Gastroesophageal sphincter (tissue), 4 donors: ENCODE data around the gene CCDC88C. TPM values are rescaled to one million over a fixed set of nuclear protein-coding genes. Genes with fewer than 3 reads are reported as not detected.

Source experiments
- ATAC-seq: fragments of 150-250 bp; one replicate; pipeline ENCODE4 v1.9.1; 2016; ENCODE audit warnings: mild to moderate bottlenecking, moderate library complexity
- H3K27ac ChIP-seq, 4 donors: fragments of 200-600 bp; sonication (generic) in 3 of 4; 1 replicate in 3 of 4; 2 replicates in 1 of 4; pipeline ENCODE4 v1.5.1; 2016 to 2019
- H3K27me3 ChIP-seq: fragments of 200-600 bp; sonication (generic); one replicate; pipeline ENCODE4 v1.5.1; 2019
- H3K36me3 ChIP-seq, 2 donors: fragments of 200-600 bp; sonication (generic); one replicate each; pipeline ENCODE4 v1.5.1; 2019; ENCODE audit warnings: control low read depth in 1 of 2
- H3K4me1 ChIP-seq, 3 donors: fragments of 200-600 bp; sonication (generic); 1 replicate in 2 of 3; 2 replicates in 1 of 3; pipeline ENCODE4 v1.5.1; 2016 to 2019; ENCODE audit warnings: control low read depth in 2 of 3
- H3K4me3 ChIP-seq, 2 donors: fragments of 200-600 bp; sonication (generic); one replicate each; pipeline ENCODE4 v1.5.1; 2019; ENCODE audit warnings: mild to moderate bottlenecking in 1 of 2, moderate library complexity in 1 of 2
- H3K9me3 ChIP-seq, 3 donors: fragments of 200-600 bp; sonication (generic); one replicate each; pipeline ENCODE4 v1.5.1; 2017 to 2019; ENCODE audit warnings: control low read depth in 2 of 3
- EP300 ChIP-seq: sonication (generic); formaldehyde crosslinking; IDR thresholded peaks from one replicate; pipeline ENCODE4 v1.6.1; 2017; ENCODE audit warnings: antibody characterized with exemption, mild to moderate bottlenecking
- POLR2A ChIP-seq, 2 donors: fragments of 450-650 bp; IDR thresholded peaks; one replicate each; pipeline ENCODE4 v1.6.1; 2017; ENCODE audit warnings: antibody characterized with exemption in 2 of 2, mild to moderate bottlenecking in 2 of 2, moderate library complexity in 1 of 2
- POLR2AphosphoS5 ChIP-seq: sonication (generic); formaldehyde crosslinking; IDR thresholded peaks from one replicate; pipeline ENCODE4 v1.6.1; 2017; ENCODE audit warnings: antibody characterized with exemption
- WGBS, 2 donors: methylation state at CpG; one replicate each; pipeline ENCODE4 v1.1.5; 2018; ENCODE audit warnings: low coverage in 1 of 2; 5-methylcytosine and 5-hydroxymethylcytosine counted together
- total RNA-seq, 4 donors: library from RNA; depleted of rRNA; stranded (reverse); fragments of >200 nt; gene quantifications; one replicate each; pipeline ENCODE4 v1.1.0, GENCODE V29; 2016
- TF ChIP-seq, protein P1 (sequence below), 4 experiments: fragments of 200-600 bp in 2 of 4; fragments of 450-650 bp in 2 of 4; sonication (generic) in 1 of 4; IDR thresholded peaks; one replicate each; pipeline ENCODE4 v1.5.1; 2017 to 2019; ENCODE audit warnings: antibody characterized with exemption in 4 of 4, mild to moderate bottlenecking in 2 of 4, moderate library complexity in 2 of 4

The CCDC88C gene
- total RNA-seq, 4 donors from 2014 or later = 2.0 to 10.1 (median 4.9) TPM

DNA sequence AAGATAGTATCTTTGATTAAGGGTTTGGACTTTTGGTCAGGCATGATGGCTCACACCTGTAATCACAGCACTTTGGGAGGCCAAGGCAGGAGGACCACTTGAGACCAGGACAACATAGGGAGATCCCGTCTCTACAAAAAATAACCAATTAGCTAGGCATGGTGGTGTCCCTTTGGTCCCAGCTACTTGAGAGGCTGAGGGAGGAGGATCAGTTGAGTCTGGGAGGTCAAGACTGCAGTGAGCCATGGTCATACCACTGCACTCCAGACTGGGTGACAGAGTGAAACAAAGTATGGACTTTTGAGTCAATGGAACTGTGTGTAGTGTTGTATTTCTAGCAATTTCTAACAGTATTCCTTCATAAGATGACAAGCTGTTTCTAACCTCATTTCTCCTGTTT, 38.7 kb upstream of the CCDC88C start:
- Histone ChIP-seq H3K27me3 (no peaks in the 10 kb centered on the region), H3K36me3 (peaks cover 8 to 66% of the 10 kb centered on the region in 2 donors), H3K4me3 (no peak overlapping the region), H3K27ac (no peak overlapping the region), H3K4me1 (no peaks in the 10 kb centered on the region), H3K9me3 (no peaks in the 10 kb centered on the region)
- no peak for TF ChIP-seq POLR2AphosphoS5
- no peak for TF ChIP-seq EP300
- TF ChIP-seq, protein P1, sequence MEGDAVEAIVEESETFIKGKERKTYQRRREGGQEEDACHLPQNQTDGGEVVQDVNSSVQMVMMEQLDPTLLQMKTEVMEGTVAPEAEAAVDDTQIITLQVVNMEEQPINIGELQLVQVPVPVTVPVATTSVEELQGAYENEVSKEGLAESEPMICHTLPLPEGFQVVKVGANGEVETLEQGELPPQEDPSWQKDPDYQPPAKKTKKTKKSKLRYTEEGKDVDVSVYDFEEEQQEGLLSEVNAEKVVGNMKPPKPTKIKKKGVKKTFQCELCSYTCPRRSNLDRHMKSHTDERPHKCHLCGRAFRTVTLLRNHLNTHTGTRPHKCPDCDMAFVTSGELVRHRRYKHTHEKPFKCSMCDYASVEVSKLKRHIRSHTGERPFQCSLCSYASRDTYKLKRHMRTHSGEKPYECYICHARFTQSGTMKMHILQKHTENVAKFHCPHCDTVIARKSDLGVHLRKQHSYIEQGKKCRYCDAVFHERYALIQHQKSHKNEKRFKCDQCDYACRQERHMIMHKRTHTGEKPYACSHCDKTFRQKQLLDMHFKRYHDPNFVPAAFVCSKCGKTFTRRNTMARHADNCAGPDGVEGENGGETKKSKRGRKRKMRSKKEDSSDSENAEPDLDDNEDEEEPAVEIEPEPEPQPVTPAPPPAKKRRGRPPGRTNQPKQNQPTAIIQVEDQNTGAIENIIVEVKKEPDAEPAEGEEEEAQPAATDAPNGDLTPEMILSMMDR (IDR thresholded peaks at IDR 0.05) = no peak
- no peak for TF ChIP-seq POLR2A (IDR thresholded peaks at IDR 0.05)
- no peak for ATAC-seq
- WGBS, 2 donors = 100% methylated on average over 1 of the region's 1 CpG; no CpG with 5 or more reads in 1 of the 2 donors

GRCh38 chr14:91454580-91454979, 37.0 kb upstream of the CCDC88C start:
- TF ChIP-seq EP300 (no peak), POLR2A (IDR thresholded peaks at IDR 0.05) (no peak)
- TF ChIP-seq, protein P1 (IDR thresholded peaks at IDR 0.05) = no peak
- no peak overlapping the region for H3K27ac ChIP-seq
- peaks cover 4 to 49% of the 10 kb centered on the region in 2 donors for H3K36me3 ChIP-seq
- H3K4me3 ChIP-seq = no peak overlapping the region
- WGBS, 2 donors = 100% methylated on average over 1 to 2 of the region's 3 CpGs
- no peaks in the 10 kb centered on the region for H3K9me3 ChIP-seq
- no peak for ATAC-seq
- H3K27me3 ChIP-seq = no peaks in the 10 kb centered on the region
- H3K4me1 ChIP-seq = no peaks in the 10 kb centered on the region

DNA sequence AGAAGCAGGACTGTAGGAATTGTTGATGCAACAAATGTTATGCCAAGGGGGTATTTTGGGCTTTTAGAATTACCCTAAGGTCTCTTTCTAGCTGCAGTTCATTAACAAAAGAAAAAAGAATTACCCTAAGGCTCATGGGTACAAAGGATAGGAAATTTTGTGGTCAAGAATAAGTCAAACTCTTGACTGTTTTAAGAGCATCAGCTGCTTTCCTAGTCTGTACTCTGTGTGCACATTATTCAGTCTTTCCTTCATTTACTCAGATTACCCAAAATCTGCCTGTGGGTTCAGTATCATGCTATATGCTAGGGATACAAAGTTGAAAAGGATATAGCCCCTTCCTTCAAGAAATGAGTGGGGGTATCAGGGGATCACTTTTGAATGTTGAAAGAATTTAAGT, 36.5 kb upstream of the CCDC88C start:
- H3K4me3 ChIP-seq = no peak overlapping the region
- no peaks in the 10 kb centered on the region for H3K4me1 ChIP-seq

DNA sequence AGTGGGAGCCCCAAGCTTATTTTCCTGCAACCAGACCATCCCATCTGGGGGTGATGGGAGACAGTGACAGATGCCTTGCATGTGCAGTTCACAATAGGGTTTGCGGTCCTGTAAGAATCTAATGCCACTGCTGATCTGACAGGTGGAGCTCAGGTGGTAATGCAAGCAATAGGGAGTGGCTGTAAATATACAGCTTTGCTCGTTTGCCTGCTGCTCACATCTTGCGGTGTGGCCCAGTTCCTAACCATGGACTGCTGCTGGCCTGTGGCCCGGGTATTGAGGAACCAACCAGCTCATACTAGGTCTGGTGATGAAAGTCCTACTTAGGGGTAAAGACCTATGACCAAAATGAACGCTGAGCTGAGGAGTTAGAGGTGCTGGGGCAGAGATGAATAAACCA, 36.1 kb upstream of the CCDC88C start:
- no peaks in the 10 kb centered on the region for H3K9me3 ChIP-seq
- no peaks in the 10 kb centered on the region for H3K27me3 ChIP-seq
- peaks cover 0 to 41% of the 10 kb centered on the region in 2 donors for H3K36me3 ChIP-seq
- ATAC-seq = no peak
- H3K4me3 ChIP-seq = no peak overlapping the region
- WGBS, 2 donors = 78 to 100% methylated on average over 2 of the region's 5 CpGs
- H3K27ac ChIP-seq = no peak overlapping the region
- no peaks in the 10 kb centered on the region for H3K4me1 ChIP-seq
- TF ChIP-seq POLR2A (IDR thresholded peaks at IDR 0.05) (no peak), POLR2AphosphoS5 (no peak), EP300 (no peak)
- TF ChIP-seq, protein P1 (IDR thresholded peaks at IDR 0.05) = no peak

More for the DNA sequence above, 36.5 kb upstream of the CCDC88C start:
- Histone ChIP-seq H3K27ac (no peak overlapping the region), H3K9me3 (no peaks in the 10 kb centered on the region), H3K36me3 (peaks cover 4 to 45% of the 10 kb centered on the region in 2 donors), H3K27me3 (no peaks in the 10 kb centered on the region)
- ATAC-seq = no peak
- no peak for TF ChIP-seq POLR2AphosphoS5
- no peak for TF ChIP-seq EP300
- no peak for TF ChIP-seq POLR2A (IDR thresholded peaks at IDR 0.05)
- TF ChIP-seq, protein P1 (IDR thresholded peaks at IDR 0.05) = no peak

- TF ChIP-seq, protein P1 (IDR thresholded peaks at IDR 0.05) = no peak
- TF ChIP-seq EP300 (no peak), POLR2AphosphoS5 (no peak), POLR2A (IDR thresholded peaks at IDR 0.05) (no peak)
- no peaks in the 10 kb centered on the region for H3K4me1 ChIP-seq
- WGBS, 2 donors = 84 to 90% methylated on average over 5 to 6 of the region's 6 CpGs
- H3K9me3 ChIP-seq = no peaks in the 10 kb centered on the region
- ATAC-seq = no peak
- peaks cover 10% of the 10 kb centered on the region for H3K27me3 ChIP-seq
- no peak overlapping the region for H3K27ac ChIP-seq
- no peaks in the 10 kb centered on the region for H3K36me3 ChIP-seq
- no peak overlapping the region for H3K4me3 ChIP-seq
These were observed 26.9 kb upstream of the CCDC88C start for GRCh38 chr14:91444335-91445020.
